NAMALWA (cell line): ENCODE measurements around the gene BNIP5.

ENCODE experiments used
- DNase-seq: peaks from one replicate; pipeline ENCODE4 v3.0.0-alpha.2; 2015; ENCODE audit warnings: low spot score

BNIP5 gene

GRCh38 chr6:36336779-36337241 is at the start of gene BNIP5:
Gene BNIP5, minus strand, starts transcription at chr6:36336888. Its CDS starts 6,198 bp downstream, at chr6:36330690.
- no peak for DNase-seq

- DNase-seq = no peak
Measured at GRCh38 chr6:36384095-36384494, 47.4 kb upstream of the BNIP5 start.

- DNase-seq = no peak
Measured at GRCh38 chr6:36383606-36384005, 46.9 kb upstream of the BNIP5 start.

- DNase-seq = no peak
Measured at GRCh38 chr6:36382976-36383375, 46.3 kb upstream of the BNIP5 start.

GRCh38 chr6:36381502-36382389 is 45.1 kb upstream of the BNIP5 start:
- DNase-seq = no peak

- DNase-seq = no peak
Measured at GRCh38 chr6:36380166-36380565, 43.5 kb upstream of the BNIP5 start.

- no peak for DNase-seq
Measured at GRCh38 chr6:36378936-36379335, 42.2 kb upstream of the BNIP5 start.

GRCh38 chr6:36378243-36378920 is 41.7 kb upstream of the BNIP5 start:
- DNase-seq = no peak

GRCh38 chr6:36377594-36377993 is 40.9 kb upstream of the BNIP5 start:
- no peak for DNase-seq

- DNase-seq = no peak
Measured at GRCh38 chr6:36376742-36377141, 40.1 kb upstream of the BNIP5 start.

- DNase-seq = no peak
Measured at GRCh38 chr6:36376183-36376582, 39.5 kb upstream of the BNIP5 start.

GRCh38 chr6:36375644-36376155 is 39.0 kb upstream of the BNIP5 start:
- DNase-seq = no peak

GRCh38 chr6:36374972-36375371 is 38.3 kb upstream of the BNIP5 start:
- no peak for DNase-seq

- DNase-seq = no peak
Measured at GRCh38 chr6:36374194-36374593, 37.5 kb upstream of the BNIP5 start.

GRCh38 chr6:36373368-36374019 is 36.8 kb upstream of the BNIP5 start:
- no peak for DNase-seq

GRCh38 chr6:36372088-36372487 is 35.4 kb upstream of the BNIP5 start:
- DNase-seq = no peak

- DNase-seq = no peak
Measured at GRCh38 chr6:36371211-36371610, 34.5 kb upstream of the BNIP5 start.

- no peak for DNase-seq
Measured at GRCh38 chr6:36370638-36371037, 34.0 kb upstream of the BNIP5 start.

- no peak for DNase-seq
Measured at GRCh38 chr6:36368921-36369865, 32.5 kb upstream of the BNIP5 start.

GRCh38 chr6:36368421-36368820 is 31.7 kb upstream of the BNIP5 start:
- DNase-seq = no peak

- no peak for DNase-seq
Measured at GRCh38 chr6:36367743-36368142, 31.1 kb upstream of the BNIP5 start.
